Measurements from ENCODE around the gene KIF26B. TPM values are rescaled to one million over a fixed set of nuclear protein-coding genes. Genes with fewer than 3 reads are reported as not detected.

The KIF26B gene
- total RNA-seq, 2 donors from 2014 or later: 0.30 to 0.35 TPM

- Histone ChIP-seq H3K9ac (ENCODE audit: low read depth in 2 of 2, low read length in 2 of 2) (no peak overlapping the region), H3K4me3 (no peak overlapping the region), H3K36me3 (no peaks in the 10 kb centered on the region), H3K27me3 (no peaks in the 10 kb centered on the region), H3K4me1 (no peaks in the 10 kb centered on the region), H3K9me3 (no peaks in the 10 kb centered on the region), H3K27ac (no peak overlapping the region)
- DNase-seq: no peak
- intact Hi-C loops (cut with DNase I): no loop called here
- TF ChIP-seq CTCF (IDR thresholded peaks at IDR 0.05): no peak
These were observed 171.4 kb downstream of the KIF26B start for GRCh38 chr1:245325922-245326795.

- H3K27me3 ChIP-seq: no peaks in the 10 kb centered on the region
- no peaks in the 10 kb centered on the region for H3K4me1 ChIP-seq
- no peak for TF ChIP-seq CTCF (IDR thresholded peaks at IDR 0.05)
- H3K4me3 ChIP-seq: no peak overlapping the region
- DNase-seq: no peak
- no peaks in the 10 kb centered on the region for H3K9me3 ChIP-seq
- H3K27ac ChIP-seq: no peak overlapping the region
- no peak overlapping the region for H3K9ac ChIP-seq (ENCODE audit: low read depth in 2 of 2, low read length in 2 of 2)
- H3K36me3 ChIP-seq: no peaks in the 10 kb centered on the region
- intact Hi-C loops (cut with DNase I): no loop called here
These were observed 172.6 kb downstream of the KIF26B start for GRCh38 chr1:245327360-245327759.

DNA sequence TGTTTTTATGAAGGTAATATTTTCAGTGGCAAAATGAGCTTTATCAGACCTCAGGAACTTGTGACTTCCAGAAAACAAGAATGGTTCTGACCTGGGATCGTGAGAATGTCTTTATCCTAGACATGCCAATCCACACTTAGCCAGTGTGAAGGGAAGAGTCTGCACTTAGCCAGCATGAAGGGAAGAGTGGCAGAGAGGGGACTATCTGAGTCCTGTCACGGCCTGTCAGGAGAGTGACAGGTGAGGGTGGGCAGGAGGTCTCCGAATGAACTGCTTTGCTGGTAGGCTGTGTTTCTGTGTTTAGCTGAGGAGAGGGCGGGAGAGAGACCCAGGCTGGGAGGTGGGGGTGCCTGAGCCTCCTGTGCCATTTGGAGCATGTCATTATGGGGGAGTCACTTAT is 173.1 kb downstream of the KIF26B start:
- no peak for DNase-seq
- H3K9ac ChIP-seq (ENCODE audit: low read depth in 2 of 2, low read length in 2 of 2): no peak overlapping the region
- H3K4me3 ChIP-seq: no peak overlapping the region
- H3K9me3 ChIP-seq: no peaks in the 10 kb centered on the region
- no peak overlapping the region for H3K27ac ChIP-seq
- H3K4me1 ChIP-seq: no peaks in the 10 kb centered on the region
- intact Hi-C loops (cut with DNase I): no loop called here
- TF ChIP-seq CTCF (IDR thresholded peaks at IDR 0.05): no peak
- H3K36me3 ChIP-seq: no peaks in the 10 kb centered on the region
- H3K27me3 ChIP-seq: no peaks in the 10 kb centered on the region

GRCh38 chr1:245330951-245331350 is 176.2 kb downstream of the KIF26B start:
- intact Hi-C loops (cut with DNase I): no loop called here
- H3K36me3 ChIP-seq: no peaks in the 10 kb centered on the region
- H3K4me3 ChIP-seq: no peak overlapping the region
- H3K9ac ChIP-seq (ENCODE audit: low read depth in 2 of 2, low read length in 2 of 2): no peak overlapping the region
- DNase-seq: no peak
- H3K9me3 ChIP-seq: no peaks in the 10 kb centered on the region
- TF ChIP-seq CTCF (IDR thresholded peaks at IDR 0.05): no peak
- no peak overlapping the region for H3K27ac ChIP-seq
- no peaks in the 10 kb centered on the region for H3K4me1 ChIP-seq
- H3K27me3 ChIP-seq: no peaks in the 10 kb centered on the region

- Histone ChIP-seq H3K4me3 (no peak overlapping the region), H3K9ac (ENCODE audit: low read depth in 2 of 2, low read length in 2 of 2) (no peak overlapping the region), H3K4me1 (no peaks in the 10 kb centered on the region), H3K27me3 (no peaks in the 10 kb centered on the region), H3K27ac (no peak overlapping the region), H3K9me3 (no peaks in the 10 kb centered on the region), H3K36me3 (no peaks in the 10 kb centered on the region)
- DNase-seq: no peak
- intact Hi-C loops (cut with DNase I): no loop called here
- no peak for TF ChIP-seq CTCF (IDR thresholded peaks at IDR 0.05)
These were observed 177.3 kb downstream of the KIF26B start for GRCh38 chr1:245332085-245332484.
